OCI-LY1 (cell line): Measurements from ENCODE around the gene HDAC1.

ENCODE experiments used
- H2AFZ ChIP-seq: fragments of 200-600 bp; sonication (generic), shearing (Covaris generic); 2 replicates; pipeline ENCODE4 v1.6.0; 2014; ENCODE audit warnings: antibody characterized with exemption, mild to moderate bottlenecking, low read length
- H3F3A ChIP-seq: fragments of 200-600 bp; sonication (generic), shearing (Covaris generic); 2 replicates; pipeline ENCODE4 v1.6.0; 2014; ENCODE audit warnings: mild to moderate bottlenecking, antibody characterized with exemption, low read length, moderate library complexity; ENCODE audit not compliant: insufficient read depth
- H3K27ac ChIP-seq: fragments of 200-600 bp; sonication (generic); 2 replicates; pipeline ENCODE4 v1.5.1; 2014; ENCODE audit warnings: low read length, mixed run types, mild to moderate bottlenecking, low read depth; ENCODE audit not compliant: poor library complexity, severe bottlenecking
- H3K27me3 ChIP-seq: fragments of 200-600 bp; sonication (generic); 2 replicates; pipeline ENCODE4 v1.6.0; 2014; ENCODE audit warnings: antibody characterized with exemption, mild to moderate bottlenecking, low read length, moderate library complexity; ENCODE audit not compliant: insufficient read depth
- H3K36me3 ChIP-seq: fragments of 200-600 bp; sonication (generic); 2 replicates; pipeline ENCODE4 v1.6.1; 2014; ENCODE audit warnings: mild to moderate bottlenecking, antibody characterized with exemption, low read length, moderate library complexity, mixed read lengths; ENCODE audit not compliant: insufficient read depth
- H3K4me1 ChIP-seq: fragments of 200-600 bp; sonication (generic); 2 replicates; pipeline ENCODE4 v1.5.1; 2014; ENCODE audit warnings: mild to moderate bottlenecking, low read length, moderate library complexity; ENCODE audit not compliant: insufficient read depth, severe bottlenecking
- H3K4me2 ChIP-seq: fragments of 200-600 bp; sonication (generic), shearing (Covaris generic); 2 replicates; pipeline ENCODE4 v1.6.1; 2014; ENCODE audit warnings: low read length
- H3K4me3 ChIP-seq: fragments of 200-600 bp; sonication (generic); 2 replicates; pipeline ENCODE4 v1.5.1; 2014; ENCODE audit warnings: low read length, low read depth, mild to moderate bottlenecking, mixed read lengths; ENCODE audit not compliant: poor library complexity, severe bottlenecking
- H3K79me2 ChIP-seq: fragments of 200-600 bp; shearing (Covaris generic); 2 replicates; pipeline ENCODE4 v1.6.1; 2016; ENCODE audit warnings: mixed run types, low read length, mixed read lengths; ENCODE audit not compliant: insufficient read depth
- H3K9ac ChIP-seq: fragments of 200-600 bp; sonication (generic), shearing (Covaris generic); 2 replicates; pipeline ENCODE4 v1.6.1; 2014; ENCODE audit warnings: mild to moderate bottlenecking, low read length, mixed read lengths
- H3K9me2 ChIP-seq: fragments of 200-600 bp; sonication (generic), shearing (Covaris generic); 2 replicates; pipeline ENCODE4 v1.6.1; 2014; ENCODE audit warnings: low read depth, mild to moderate bottlenecking, low read length, mixed read lengths
- H3K9me3 ChIP-seq: fragments of 200-600 bp; shearing (Covaris generic); 2 replicates; pipeline ENCODE4 v1.6.1; 2014; ENCODE audit warnings: low read length, mixed read lengths
- H4K20me1 ChIP-seq: fragments of 200-600 bp; sonication (generic), shearing (Covaris generic); 2 replicates; pipeline ENCODE4 v1.6.0; 2016; ENCODE audit warnings: mild to moderate bottlenecking, low read length; ENCODE audit not compliant: insufficient read depth
- EZH2 ChIP-seq: fragments of 200-600 bp; sonication (generic), shearing (Covaris generic); IDR thresholded peaks from 2 replicates; pipeline ENCODE4 v1.8.0; 2017; ENCODE audit warnings: borderline replicate concordance, mixed run types, mild to moderate bottlenecking, antibody characterized with exemption, low read length, moderate library complexity, mixed read lengths
- TF ChIP-seq, protein P1 (sequence below): fragments of 200-600 bp; sonication (generic), shearing (Covaris generic); IDR thresholded peaks from 2 replicates; pipeline ENCODE4 v1.5.1; 2017; ENCODE audit warnings: mild to moderate bottlenecking, antibody characterized with exemption, low read length, moderate library complexity, mixed read lengths

HDAC1 gene

GRCh38 chr1:32307324-32307723 lies 15.4 kb downstream of the HDAC1 start:
- Histone ChIP-seq H3K9me3 (no peaks in the 10 kb centered on the region; the same call in 1 of the 2 replicates), H3F3A (peaks cover 3% of the 10 kb centered on the region; the same call in 1 of the 2 replicates), H3K27me3 (no peaks in the 10 kb centered on the region), H3K9ac (no peak overlapping the region; the same call in 1 of the 2 replicates), H3K79me2 (peaks cover 95% of the 10 kb centered on the region), H3K4me3 (no peak overlapping the region), H3K4me2 (peak overlapping the region; percentile 23; the same call in 1 of the 2 replicates), H3K4me1 (peaks cover 59% of the 10 kb centered on the region), H2AFZ (no peak overlapping the region), H3K9me2 (no peaks in the 10 kb centered on the region), H4K20me1 (0 out of 2 replicates have a peak, but pooled peaks cover 3% of the 10 kb centered on the region), H3K36me3 (peaks cover 78% of the 10 kb centered on the region), H3K27ac (peak overlapping the region; percentile 78)
- TF ChIP-seq, protein P1, sequence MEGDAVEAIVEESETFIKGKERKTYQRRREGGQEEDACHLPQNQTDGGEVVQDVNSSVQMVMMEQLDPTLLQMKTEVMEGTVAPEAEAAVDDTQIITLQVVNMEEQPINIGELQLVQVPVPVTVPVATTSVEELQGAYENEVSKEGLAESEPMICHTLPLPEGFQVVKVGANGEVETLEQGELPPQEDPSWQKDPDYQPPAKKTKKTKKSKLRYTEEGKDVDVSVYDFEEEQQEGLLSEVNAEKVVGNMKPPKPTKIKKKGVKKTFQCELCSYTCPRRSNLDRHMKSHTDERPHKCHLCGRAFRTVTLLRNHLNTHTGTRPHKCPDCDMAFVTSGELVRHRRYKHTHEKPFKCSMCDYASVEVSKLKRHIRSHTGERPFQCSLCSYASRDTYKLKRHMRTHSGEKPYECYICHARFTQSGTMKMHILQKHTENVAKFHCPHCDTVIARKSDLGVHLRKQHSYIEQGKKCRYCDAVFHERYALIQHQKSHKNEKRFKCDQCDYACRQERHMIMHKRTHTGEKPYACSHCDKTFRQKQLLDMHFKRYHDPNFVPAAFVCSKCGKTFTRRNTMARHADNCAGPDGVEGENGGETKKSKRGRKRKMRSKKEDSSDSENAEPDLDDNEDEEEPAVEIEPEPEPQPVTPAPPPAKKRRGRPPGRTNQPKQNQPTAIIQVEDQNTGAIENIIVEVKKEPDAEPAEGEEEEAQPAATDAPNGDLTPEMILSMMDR = no peak
- TF ChIP-seq EZH2 = no peak

DNA sequence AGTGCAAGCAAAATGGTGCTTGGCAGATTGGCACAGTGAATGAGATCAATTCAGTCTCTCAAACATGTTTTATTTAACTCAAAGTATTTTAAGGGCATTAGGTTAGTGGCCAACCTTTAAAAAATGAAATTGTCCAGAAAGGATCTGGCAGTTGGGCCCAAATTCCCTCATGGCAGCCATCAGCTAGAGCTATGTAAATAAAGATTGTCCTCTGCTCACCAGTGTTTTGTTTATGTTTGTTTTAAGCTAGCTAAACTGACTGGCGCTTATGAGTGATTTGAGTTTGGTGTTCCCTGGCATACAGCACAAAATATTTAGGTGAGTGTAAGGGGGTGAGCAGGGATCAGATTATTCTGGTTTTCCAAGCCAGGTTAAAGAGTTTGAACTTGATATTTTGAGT lies 18.1 kb downstream of the HDAC1 start:
- no peak overlapping the region for H2AFZ ChIP-seq
- H3K4me3 ChIP-seq = no peak overlapping the region
- H3F3A ChIP-seq = peaks cover 3% of the 10 kb centered on the region; the same call in 1 of the 2 replicates
- peak overlapping the region; percentile 22; the same call in 1 of the 2 replicates for H3K4me2 ChIP-seq
- H3K9me3 ChIP-seq = no peaks in the 10 kb centered on the region
- H3K9ac ChIP-seq = peak overlapping the region; percentile 16; the same call in 1 of the 2 replicates
- H3K27ac ChIP-seq = peak overlapping the region; percentile 78
- peaks cover 88% of the 10 kb centered on the region for H3K79me2 ChIP-seq
- 0 out of 2 replicates have a peak, but pooled peaks cover 3% of the 10 kb centered on the region for H4K20me1 ChIP-seq
- H3K27me3 ChIP-seq = no peaks in the 10 kb centered on the region
- TF ChIP-seq, protein P1 = no peak
- no peak for TF ChIP-seq EZH2
- no peaks in the 10 kb centered on the region for H3K9me2 ChIP-seq
- H3K36me3 ChIP-seq = peaks cover 64% of the 10 kb centered on the region
- peaks cover 74% of the 10 kb centered on the region for H3K4me1 ChIP-seq

DNA sequence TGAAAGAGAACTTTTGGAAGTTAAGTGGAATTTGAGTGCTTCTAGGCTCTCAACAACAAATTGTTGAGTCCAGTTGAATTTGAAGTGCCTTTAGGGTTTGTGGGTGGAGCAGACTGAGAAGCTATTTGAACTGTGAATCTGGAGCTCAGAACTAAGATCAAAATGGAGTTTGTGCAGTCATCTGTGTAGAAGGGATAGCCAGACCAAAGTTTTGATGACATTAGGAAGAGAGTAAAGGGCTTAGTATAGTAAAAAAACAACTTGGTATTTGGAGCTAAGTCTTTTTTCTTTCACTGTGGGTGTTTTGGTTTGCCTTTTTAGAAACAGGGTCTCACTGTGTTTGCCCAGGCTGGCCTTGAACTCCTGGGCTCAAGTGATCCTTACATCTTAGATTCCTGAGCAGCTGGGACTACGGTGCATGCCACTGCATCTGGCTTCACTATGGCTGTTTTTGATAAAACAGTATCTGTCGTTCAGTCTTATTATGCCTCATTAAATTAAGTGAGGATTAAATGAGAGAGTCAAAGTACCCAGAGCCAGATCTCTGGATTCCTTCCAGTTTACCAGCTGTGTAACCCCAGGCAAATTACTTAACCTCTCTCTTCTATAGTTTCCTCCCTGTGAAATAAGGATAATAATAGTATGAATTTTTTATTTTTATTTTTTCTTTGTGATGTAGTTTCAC lies 20.0 kb downstream of the HDAC1 start:
- H3K9me3 ChIP-seq = no peaks in the 10 kb centered on the region
- TF ChIP-seq, protein P1 = no peak
- TF ChIP-seq EZH2 = no peak
- H3K9me2 ChIP-seq = no peaks in the 10 kb centered on the region
- no peak overlapping the region for H2AFZ ChIP-seq
- peak overlapping the region; percentile 78 for H3K27ac ChIP-seq
- H3K4me1 ChIP-seq = peaks cover 85% of the 10 kb centered on the region
- H3K4me2 ChIP-seq = no peak overlapping the region; the same call in 1 of the 2 replicates
- no peaks in the 10 kb centered on the region for H3F3A ChIP-seq
- 0 out of 2 replicates have a peak, but pooled peaks cover 3% of the 10 kb centered on the region for H4K20me1 ChIP-seq
- no peak overlapping the region for H3K4me3 ChIP-seq
- peaks cover 48% of the 10 kb centered on the region for H3K36me3 ChIP-seq
- peaks cover 71% of the 10 kb centered on the region for H3K79me2 ChIP-seq
- no peaks in the 10 kb centered on the region for H3K27me3 ChIP-seq
- H3K9ac ChIP-seq = no peak overlapping the region; the same call in 1 of the 2 replicates
